Measurements from ENCODE around the gene PPP2R1B.
"Not testable (repeated sequence)": the region's sequence is repeated elsewhere in the genome, so short reads cannot be mapped to it uniquely, and the experiment has no call there.

DNA sequence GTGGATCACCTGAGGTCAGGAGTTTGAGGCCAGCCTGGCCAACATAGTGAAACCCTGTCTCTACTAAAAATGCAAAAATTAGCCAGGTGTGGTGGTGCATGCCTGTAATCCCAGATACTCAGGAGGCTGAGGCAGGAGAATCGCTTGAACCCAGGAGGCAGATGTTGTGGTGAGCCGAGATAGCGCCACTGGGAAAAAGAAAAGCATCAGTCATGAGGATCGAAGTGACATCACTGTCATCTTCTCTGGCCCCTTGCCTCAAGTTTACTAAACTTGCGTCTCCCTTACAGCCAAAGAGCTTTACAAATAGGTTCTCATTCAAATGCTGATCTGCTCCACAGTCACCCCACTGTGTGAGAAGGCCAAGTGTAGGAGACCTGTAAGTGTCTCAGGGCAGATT, 5.0 kb upstream of the PPP2R1B start:
- TF ChIP-seq, protein P1, sequence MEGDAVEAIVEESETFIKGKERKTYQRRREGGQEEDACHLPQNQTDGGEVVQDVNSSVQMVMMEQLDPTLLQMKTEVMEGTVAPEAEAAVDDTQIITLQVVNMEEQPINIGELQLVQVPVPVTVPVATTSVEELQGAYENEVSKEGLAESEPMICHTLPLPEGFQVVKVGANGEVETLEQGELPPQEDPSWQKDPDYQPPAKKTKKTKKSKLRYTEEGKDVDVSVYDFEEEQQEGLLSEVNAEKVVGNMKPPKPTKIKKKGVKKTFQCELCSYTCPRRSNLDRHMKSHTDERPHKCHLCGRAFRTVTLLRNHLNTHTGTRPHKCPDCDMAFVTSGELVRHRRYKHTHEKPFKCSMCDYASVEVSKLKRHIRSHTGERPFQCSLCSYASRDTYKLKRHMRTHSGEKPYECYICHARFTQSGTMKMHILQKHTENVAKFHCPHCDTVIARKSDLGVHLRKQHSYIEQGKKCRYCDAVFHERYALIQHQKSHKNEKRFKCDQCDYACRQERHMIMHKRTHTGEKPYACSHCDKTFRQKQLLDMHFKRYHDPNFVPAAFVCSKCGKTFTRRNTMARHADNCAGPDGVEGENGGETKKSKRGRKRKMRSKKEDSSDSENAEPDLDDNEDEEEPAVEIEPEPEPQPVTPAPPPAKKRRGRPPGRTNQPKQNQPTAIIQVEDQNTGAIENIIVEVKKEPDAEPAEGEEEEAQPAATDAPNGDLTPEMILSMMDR (IDR thresholded peaks at IDR 0.05), result not testable (repeated sequence)
- not testable (repeated sequence) for TF ChIP-seq EZH2 (IDR thresholded peaks at IDR 0.05; ENCODE audit: borderline replicate concordance, insufficient read depth, low read depth, low read length, poor library complexity, severe bottlenecking)
